ENCODE data around the gene IL9R.

IL9R gene, protein sequence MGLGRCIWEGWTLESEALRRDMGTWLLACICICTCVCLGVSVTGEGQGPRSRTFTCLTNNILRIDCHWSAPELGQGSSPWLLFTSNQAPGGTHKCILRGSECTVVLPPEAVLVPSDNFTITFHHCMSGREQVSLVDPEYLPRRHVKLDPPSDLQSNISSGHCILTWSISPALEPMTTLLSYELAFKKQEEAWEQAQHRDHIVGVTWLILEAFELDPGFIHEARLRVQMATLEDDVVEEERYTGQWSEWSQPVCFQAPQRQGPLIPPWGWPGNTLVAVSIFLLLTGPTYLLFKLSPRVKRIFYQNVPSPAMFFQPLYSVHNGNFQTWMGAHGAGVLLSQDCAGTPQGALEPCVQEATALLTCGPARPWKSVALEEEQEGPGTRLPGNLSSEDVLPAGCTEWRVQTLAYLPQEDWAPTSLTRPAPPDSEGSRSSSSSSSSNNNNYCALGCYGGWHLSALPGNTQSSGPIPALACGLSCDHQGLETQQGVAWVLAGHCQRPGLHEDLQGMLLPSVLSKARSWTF

DNA sequence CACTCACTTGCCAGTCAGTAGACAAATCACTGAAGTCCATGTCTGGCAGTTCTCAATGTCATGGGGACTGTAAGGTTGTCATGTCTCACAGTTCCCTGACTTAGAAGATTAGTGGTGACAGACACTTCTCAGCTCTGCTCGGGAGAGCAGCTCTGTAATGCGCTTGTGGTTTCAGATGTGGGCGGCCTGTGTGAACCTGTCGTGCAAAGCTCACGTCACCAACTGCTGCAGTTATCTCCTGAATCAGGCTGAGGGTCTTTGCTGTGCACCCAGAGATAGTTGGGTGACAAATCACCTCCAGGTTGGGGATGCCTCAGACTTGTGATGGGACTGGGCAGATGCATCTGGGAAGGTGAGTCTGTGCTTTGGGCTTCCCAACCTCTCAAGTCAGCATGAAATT is at the start of gene IL9R:
IL9R (plus strand) TSS at position 261 of the 400 bp plus-strand sequence; CDS start at position 325, 64 bp downstream.
- Histone ChIP-seq H3K9me3 (ENCODE audit: control insufficient read depth, insufficient read depth, low read length) (no peaks in the 10 kb centered on the region), H3K9ac (ENCODE audit: low read depth, low read length) (no peak within 1 kb of the TSS), H3K36me3 (ENCODE audit: insufficient read depth, low read length) (no peaks in the 10 kb centered on the region), H3K4me1 (ENCODE audit: insufficient read depth, low read length) (no peaks in the 10 kb centered on the region)

DNA sequence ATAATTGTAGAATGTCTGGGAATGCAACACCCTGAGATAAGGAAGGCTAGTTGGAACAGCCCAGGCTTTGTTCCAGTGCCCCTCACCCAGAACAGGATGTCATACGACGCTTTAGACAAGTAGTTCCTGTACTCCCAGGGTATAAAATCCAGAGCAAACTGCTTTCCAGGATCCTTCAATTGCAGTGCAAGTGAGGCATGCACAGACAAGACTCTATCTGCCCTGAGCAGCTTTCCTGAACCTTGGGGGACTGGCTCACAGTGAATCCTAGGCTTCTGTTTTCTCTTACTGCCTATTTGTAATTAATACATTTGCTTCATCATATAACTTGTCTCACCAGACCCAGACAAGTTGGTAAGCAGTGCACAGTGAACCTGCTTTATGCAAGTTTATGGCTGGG is 48.4 kb upstream of the IL9R start:
- Histone ChIP-seq H3K4me1 (ENCODE audit: insufficient read depth, low read length) (no peaks in the 10 kb centered on the region), H3K36me3 (ENCODE audit: insufficient read depth, low read length) (no peaks in the 10 kb centered on the region), H3K9ac (ENCODE audit: low read depth, low read length) (no peak overlapping the region), H3K9me3 (ENCODE audit: control insufficient read depth, insufficient read depth, low read length) (no peaks in the 10 kb centered on the region)

DNA sequence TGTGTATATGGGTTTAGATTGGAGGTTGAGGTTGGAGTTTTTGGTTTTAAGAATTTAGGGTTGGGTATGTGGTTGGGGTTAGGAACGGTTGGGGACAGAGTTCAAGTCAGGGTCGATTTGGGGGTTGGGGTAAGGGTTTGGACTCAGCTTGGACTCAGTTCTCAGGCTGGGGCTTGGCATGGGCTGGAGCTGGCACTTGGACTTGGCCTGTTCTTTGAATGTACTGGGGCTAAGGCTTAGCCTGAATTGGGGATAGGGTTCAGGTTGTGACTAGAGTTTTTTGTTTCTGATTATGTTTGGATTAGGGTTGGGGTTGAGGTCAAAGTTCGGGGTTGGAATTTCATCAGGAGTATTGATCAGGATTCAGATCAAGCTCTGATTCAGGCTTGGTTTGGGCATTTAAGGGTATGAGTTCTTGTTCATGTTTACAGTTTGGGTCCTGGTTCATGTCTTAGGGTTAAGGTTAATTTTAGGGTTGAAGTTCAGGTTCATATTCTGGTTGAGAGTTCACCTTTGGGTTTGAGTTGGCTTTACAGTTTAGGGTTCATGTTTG is 46.2 kb upstream of the IL9R start:
- Histone ChIP-seq H3K4me1 (ENCODE audit: insufficient read depth, low read length) (no peaks in the 10 kb centered on the region), H3K9ac (ENCODE audit: low read depth, low read length) (no peak overlapping the region), H3K9me3 (ENCODE audit: control insufficient read depth, insufficient read depth, low read length) (no peaks in the 10 kb centered on the region), H3K36me3 (ENCODE audit: insufficient read depth, low read length) (no peaks in the 10 kb centered on the region)

DNA sequence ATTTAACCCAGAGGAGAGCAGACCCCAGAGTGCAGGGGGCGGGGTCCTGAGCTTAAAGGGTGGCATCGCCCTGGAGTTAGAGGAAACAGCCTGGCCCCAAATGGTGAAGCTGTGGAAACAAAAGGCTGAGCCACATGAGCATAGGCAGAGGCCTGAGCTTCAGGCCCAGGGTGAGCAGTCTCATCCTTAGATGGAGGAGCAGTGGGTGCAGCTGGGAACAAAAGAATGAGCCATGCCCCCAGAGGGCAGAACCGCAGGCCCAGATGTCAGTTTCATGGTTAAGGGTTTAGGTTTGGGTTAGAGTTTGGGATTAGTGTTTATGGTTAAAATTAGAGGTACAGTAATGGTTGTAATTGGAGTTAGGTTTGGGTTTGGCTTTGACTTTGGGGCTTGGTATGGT is 44.4 kb upstream of the IL9R start:
- H3K9ac ChIP-seq (ENCODE audit: low read depth, low read length): no peak overlapping the region
- H3K36me3 ChIP-seq (ENCODE audit: insufficient read depth, low read length): no peaks in the 10 kb centered on the region
- no peaks in the 10 kb centered on the region for H3K9me3 ChIP-seq (ENCODE audit: control insufficient read depth, insufficient read depth, low read length)
- H3K4me1 ChIP-seq (ENCODE audit: insufficient read depth, low read length): no peaks in the 10 kb centered on the region

DNA sequence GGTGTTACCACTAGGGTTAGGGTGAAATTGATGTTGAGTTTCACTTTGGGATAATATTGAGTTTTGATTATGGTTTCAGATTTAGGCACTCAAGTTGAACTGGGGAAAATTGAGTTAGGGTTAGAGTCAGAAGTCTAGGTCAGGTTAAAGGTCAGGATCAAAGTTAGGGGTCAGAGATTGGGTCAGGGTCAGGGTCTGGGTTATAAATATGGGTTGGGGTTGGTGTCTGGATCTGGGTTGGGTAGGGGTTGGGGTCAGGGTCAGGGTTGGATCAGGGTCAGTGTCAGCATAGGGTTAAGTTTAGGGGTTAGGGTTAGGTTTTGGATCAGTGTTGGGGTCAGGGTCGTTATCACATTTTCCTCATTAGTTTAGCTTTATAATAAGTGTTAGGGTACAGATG is 42.7 kb upstream of the IL9R start:
- no peaks in the 10 kb centered on the region for H3K9me3 ChIP-seq (ENCODE audit: control insufficient read depth, insufficient read depth, low read length)
- H3K36me3 ChIP-seq (ENCODE audit: insufficient read depth, low read length): no peaks in the 10 kb centered on the region
- peaks cover 8% of the 10 kb centered on the region; the same call in 1 of the 2 replicates for H3K4me1 ChIP-seq (ENCODE audit: insufficient read depth, low read length)
- H3K9ac ChIP-seq (ENCODE audit: low read depth, low read length): no peak overlapping the region

DNA sequence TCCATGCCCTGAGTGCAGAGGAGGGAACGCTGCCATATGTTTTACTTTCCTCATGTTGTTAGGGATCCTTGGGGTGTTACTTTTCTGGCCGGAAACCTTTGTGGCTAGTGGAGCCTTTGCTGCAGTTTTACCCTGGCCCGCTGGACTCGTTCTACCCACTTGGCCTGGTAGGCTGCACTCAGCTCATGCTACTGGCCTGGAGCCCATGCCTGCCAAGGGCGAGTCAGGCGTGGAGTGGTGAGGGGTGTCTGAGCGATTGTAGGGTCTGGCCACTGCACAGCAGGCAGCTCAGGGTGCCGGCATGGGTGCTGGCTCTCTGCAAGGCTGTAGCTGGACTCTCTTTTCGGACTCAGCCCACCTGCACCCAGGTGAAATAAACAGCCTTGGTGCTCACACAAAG is 41.4 kb upstream of the IL9R start:
- Histone ChIP-seq H3K9me3 (ENCODE audit: control insufficient read depth, insufficient read depth, low read length) (no peaks in the 10 kb centered on the region), H3K36me3 (ENCODE audit: insufficient read depth, low read length) (no peaks in the 10 kb centered on the region), H3K9ac (ENCODE audit: low read depth, low read length) (no peak overlapping the region), H3K4me1 (ENCODE audit: insufficient read depth, low read length) (peaks cover 11% of the 10 kb centered on the region; the same call in 1 of the 2 replicates)

DNA sequence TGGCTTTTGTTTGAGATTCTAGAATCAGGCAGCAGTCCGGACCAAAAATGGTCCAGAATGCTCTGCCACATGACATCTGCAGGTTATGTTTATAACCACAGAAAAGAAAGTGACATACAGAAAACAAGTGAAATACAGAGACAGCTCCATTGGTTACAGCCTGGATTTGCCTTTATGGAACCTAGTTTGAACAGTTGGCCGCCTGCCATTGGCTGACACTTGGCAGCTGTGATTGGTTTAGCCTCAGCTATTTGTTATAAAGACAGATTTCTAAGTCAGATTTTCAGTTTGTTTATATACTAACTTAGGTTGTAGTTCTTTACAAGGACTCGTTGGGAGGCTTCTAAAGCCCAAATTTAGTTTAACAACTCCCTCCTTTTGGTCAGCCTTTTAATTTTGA is 40.8 kb upstream of the IL9R start:
- Histone ChIP-seq H3K4me1 (ENCODE audit: insufficient read depth, low read length) (peaks cover 11% of the 10 kb centered on the region; the same call in 1 of the 2 replicates), H3K9me3 (ENCODE audit: control insufficient read depth, insufficient read depth, low read length) (no peaks in the 10 kb centered on the region), H3K36me3 (ENCODE audit: insufficient read depth, low read length) (no peaks in the 10 kb centered on the region), H3K9ac (ENCODE audit: low read depth, low read length) (no peak overlapping the region)

DNA sequence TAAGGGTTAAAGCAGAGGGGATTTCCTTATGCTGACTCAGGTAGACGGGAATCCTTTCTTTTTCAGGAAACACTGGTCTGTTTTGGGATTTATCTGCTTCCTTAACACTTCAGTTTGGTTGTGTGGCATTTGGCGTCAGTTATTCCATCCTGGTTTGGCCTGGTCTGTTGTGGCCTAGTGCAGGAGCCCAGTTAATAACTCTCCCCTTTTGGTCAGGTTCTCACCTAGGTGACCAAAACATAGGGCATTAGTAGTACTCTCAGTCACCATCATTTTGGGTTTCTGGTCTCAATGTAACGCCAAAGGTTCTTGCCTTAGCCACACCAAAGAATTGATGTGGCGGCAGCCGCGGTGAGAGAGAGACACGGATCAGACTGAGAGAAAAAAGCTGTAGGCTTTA is 39.7 kb upstream of the IL9R start:
- H3K9me3 ChIP-seq (ENCODE audit: control insufficient read depth, insufficient read depth, low read length): no peaks in the 10 kb centered on the region
- H3K4me1 ChIP-seq (ENCODE audit: insufficient read depth, low read length): peaks cover 11% of the 10 kb centered on the region; the same call in 1 of the 2 replicates
- H3K9ac ChIP-seq (ENCODE audit: low read depth, low read length): no peak overlapping the region; the same call in 1 of the 2 replicates
- no peaks in the 10 kb centered on the region for H3K36me3 ChIP-seq (ENCODE audit: insufficient read depth, low read length)

DNA sequence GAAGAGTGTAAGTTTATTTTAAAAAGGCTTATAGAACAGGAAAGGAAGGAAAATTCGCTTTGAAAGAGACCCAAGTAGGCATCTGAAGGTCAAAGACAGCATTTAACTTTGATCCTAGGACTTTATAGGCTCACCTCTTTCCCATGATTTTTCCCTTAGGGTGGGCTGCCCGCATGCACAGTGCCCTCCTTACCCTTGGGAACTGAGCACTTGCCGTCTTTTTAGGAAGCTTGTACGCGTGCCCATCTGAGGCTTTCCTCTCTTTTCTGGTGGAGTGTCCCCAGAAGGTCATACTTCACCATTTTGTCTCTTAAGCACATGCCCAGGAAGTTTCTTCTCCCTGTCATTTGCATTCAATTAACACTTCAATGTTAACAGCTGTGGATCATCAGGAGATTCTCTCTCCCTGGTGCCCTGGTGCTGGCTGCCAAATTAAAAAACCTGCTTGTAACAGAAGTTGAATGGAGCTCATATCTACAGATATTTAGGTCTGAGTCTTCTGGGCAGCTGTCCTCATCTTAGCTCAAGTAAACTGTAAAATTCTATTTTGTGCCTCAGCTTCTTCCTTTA is 38.4 kb upstream of the IL9R start:
- Histone ChIP-seq H3K9ac (ENCODE audit: low read depth, low read length) (peak overlapping the region; percentile 51), H3K36me3 (ENCODE audit: insufficient read depth, low read length) (no peaks in the 10 kb centered on the region), H3K4me1 (ENCODE audit: insufficient read depth, low read length) (peaks cover 11% of the 10 kb centered on the region; the same call in 1 of the 2 replicates), H3K9me3 (ENCODE audit: control insufficient read depth, insufficient read depth, low read length) (no peaks in the 10 kb centered on the region)

DNA sequence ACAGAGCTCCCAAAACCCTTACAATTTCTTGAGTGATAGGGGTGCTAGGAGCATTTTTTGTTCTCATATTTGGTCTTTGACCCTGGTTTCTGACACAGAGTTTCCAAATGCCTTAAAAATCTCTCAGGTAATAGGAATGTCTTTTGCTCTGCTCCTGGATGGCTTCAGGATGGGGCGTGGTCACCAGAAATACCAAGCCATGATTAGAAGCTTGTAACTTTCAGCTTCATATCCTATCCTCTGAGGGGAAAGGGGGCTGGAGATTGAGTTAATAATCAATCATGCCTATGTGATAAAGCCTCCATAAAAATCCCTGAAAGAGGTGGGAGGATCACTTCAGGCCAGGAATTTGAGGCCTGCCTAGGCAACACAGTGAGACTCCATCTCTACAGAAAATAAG is 34.6 kb upstream of the IL9R start:
- Histone ChIP-seq H3K9me3 (ENCODE audit: control insufficient read depth, insufficient read depth, low read length) (peaks cover 6% of the 10 kb centered on the region), H3K36me3 (ENCODE audit: insufficient read depth, low read length) (no peaks in the 10 kb centered on the region), H3K4me1 (ENCODE audit: insufficient read depth, low read length) (peaks cover 11% of the 10 kb centered on the region; the same call in 1 of the 2 replicates), H3K9ac (ENCODE audit: low read depth, low read length) (no peak overlapping the region)

DNA sequence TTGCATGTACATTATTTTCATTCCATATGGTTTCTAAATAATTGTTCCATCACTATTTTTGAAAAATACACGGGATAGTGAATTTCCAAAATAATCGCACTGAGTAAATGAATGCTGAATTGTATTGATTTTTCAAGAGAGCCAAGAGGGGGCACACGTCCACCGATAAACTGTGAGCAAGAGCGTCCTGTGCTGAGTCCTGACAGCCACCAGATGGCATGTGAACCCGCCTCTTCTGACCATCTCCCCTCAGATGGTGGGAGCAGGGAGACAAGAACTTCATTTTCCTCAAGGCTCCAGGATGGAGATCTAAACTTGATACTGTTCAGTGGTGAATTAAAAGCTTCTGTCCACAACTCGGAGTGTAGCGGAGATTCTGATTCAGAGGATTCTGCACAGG is 30.6 kb upstream of the IL9R start:
- no peaks in the 10 kb centered on the region for H3K4me1 ChIP-seq (ENCODE audit: insufficient read depth, low read length)
- H3K9me3 ChIP-seq (ENCODE audit: control insufficient read depth, insufficient read depth, low read length): peaks cover 11% of the 10 kb centered on the region
- H3K36me3 ChIP-seq (ENCODE audit: insufficient read depth, low read length): no peaks in the 10 kb centered on the region
- no peak overlapping the region for H3K9ac ChIP-seq (ENCODE audit: low read depth, low read length)

DNA sequence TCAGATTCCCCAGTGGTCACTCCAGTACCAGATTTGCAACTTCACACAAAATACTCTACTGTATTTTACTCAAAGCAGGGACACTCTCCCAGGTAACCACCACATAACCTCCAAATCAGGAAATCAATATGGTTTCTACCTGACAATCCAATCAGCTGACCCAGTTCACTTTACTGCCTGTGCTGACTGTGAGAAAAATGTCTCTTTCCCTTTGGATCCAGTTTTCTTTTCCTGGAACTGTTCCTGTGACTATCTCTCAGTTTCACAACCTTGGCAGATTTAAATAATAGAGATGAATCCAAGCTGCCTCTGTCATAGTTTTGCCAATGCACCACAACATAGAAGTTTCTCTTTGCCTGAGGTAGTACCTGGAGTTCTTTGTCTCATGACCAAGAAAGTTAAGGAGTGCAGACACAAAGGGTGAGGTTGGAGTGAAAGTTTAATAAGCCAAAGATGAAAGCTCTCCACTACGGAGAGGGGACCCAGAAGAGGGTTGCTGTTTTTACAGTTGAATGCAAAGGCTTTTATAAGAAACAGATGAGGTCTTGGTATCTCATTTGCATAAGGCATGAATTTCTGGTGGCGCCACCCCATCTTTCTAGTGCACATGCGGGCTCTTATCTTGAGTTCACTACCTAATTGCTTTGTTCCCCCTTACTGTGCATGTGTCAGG is 29.7 kb upstream of the IL9R start:
- Histone ChIP-seq H3K36me3 (ENCODE audit: insufficient read depth, low read length) (no peaks in the 10 kb centered on the region), H3K4me1 (ENCODE audit: insufficient read depth, low read length) (no peaks in the 10 kb centered on the region), H3K9ac (ENCODE audit: low read depth, low read length) (no peak overlapping the region), H3K9me3 (ENCODE audit: control insufficient read depth, insufficient read depth, low read length) (peaks cover 11% of the 10 kb centered on the region)

DNA sequence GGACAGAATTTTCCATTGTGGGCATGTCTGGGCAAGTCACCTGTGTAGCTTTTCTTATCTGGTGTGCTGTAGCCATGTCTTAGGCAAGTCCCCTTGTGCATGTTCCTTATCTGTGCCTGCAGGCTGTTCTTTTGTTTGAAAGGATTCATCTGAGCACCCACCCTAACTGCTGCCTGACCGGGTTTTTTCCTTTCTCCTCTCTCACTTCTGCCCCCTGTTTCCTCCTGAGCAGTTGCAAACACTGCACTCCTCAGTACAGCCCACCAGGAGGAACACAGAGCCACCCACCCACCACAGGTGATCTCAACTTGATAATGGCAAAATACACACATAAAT is 29.2 kb upstream of the IL9R start:
- H3K4me1 ChIP-seq (ENCODE audit: insufficient read depth, low read length): no peaks in the 10 kb centered on the region
- peaks cover 11% of the 10 kb centered on the region for H3K9me3 ChIP-seq (ENCODE audit: control insufficient read depth, insufficient read depth, low read length)
- no peaks in the 10 kb centered on the region for H3K36me3 ChIP-seq (ENCODE audit: insufficient read depth, low read length)
- H3K9ac ChIP-seq (ENCODE audit: low read depth, low read length): no peak overlapping the region

DNA sequence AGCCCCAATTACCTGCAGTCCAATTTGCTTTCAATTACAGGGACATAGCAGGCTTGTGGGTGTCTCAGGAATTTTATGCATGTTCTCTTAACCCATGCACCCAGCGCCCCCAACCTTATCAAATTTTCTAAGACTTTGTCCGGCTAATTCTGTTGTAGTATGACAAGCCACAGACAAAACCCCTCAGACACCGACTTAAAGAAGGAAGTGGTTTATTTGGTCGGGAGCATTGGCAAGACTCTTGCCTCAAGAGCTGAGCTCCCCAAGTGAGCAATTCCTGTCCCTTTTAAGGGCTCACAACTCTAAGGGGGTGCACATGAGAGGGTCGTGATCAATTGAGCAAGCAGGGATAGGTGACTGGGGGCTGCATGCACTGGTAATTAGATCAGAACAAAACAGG is 28.7 kb upstream of the IL9R start:
- Histone ChIP-seq H3K9ac (ENCODE audit: low read depth, low read length) (no peak overlapping the region), H3K9me3 (ENCODE audit: control insufficient read depth, insufficient read depth, low read length) (peaks cover 11% of the 10 kb centered on the region), H3K36me3 (ENCODE audit: insufficient read depth, low read length) (no peaks in the 10 kb centered on the region), H3K4me1 (ENCODE audit: insufficient read depth, low read length) (no peaks in the 10 kb centered on the region)

All from ES-I3 (cell line).